ENCODE measurements around the gene TMIGD3.

The TMIGD3 gene

DNA sequence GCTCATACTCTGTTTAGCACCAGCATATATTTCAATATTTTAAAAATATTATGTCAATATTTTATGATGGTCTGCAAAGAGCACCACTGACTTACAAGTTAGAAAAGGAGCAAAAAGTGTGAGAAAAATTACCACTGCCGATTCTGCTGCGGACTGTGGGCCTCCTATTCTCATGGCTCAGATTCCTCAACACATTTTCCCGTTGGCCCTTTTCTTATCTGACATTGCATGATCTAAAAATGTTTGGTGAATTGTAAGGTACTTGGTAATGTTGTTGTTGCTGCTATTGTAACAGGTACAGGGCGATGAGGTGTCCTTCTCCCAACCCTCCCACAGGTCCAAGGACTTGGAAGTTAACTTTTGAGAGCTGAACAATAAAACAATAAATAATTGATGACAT lies 28.9 kb downstream of the TMIGD3 start:
- Histone ChIP-seq H3K9me3 (ENCODE audit: control insufficient read depth, insufficient read depth, low read length) (no peaks in the 10 kb centered on the region), H3K4me1 (ENCODE audit: insufficient read depth, low read length) (no peaks in the 10 kb centered on the region), H3K9ac (ENCODE audit: low read depth, low read length) (no peak overlapping the region), H3K36me3 (ENCODE audit: insufficient read depth, low read length) (no peaks in the 10 kb centered on the region; the same call in 1 of the 2 replicates)

DNA sequence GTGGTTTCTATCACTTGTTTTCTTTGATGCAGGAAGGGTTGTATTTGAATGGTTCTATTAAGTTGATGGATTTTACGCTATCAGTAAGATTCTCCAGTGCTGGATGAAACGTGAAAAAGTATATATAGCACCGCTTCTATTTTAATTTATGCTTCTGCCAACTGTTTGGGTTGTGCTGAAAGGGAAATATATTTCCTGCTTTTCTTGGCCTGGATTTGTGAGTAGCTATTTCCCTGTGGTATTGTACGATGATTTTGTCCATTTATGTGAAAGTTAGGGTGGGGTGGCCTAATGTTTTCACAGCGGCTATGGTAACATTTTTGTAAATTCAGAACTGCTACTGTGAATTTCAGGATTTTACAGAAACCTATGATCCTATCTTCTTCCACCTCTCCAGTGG lies 29.3 kb downstream of the TMIGD3 start:
- no peaks in the 10 kb centered on the region; the same call in 1 of the 2 replicates for H3K36me3 ChIP-seq (ENCODE audit: insufficient read depth, low read length)
- H3K9me3 ChIP-seq (ENCODE audit: control insufficient read depth, insufficient read depth, low read length): no peaks in the 10 kb centered on the region
- H3K9ac ChIP-seq (ENCODE audit: low read depth, low read length): no peak overlapping the region
- H3K4me1 ChIP-seq (ENCODE audit: insufficient read depth, low read length): no peaks in the 10 kb centered on the region

DNA sequence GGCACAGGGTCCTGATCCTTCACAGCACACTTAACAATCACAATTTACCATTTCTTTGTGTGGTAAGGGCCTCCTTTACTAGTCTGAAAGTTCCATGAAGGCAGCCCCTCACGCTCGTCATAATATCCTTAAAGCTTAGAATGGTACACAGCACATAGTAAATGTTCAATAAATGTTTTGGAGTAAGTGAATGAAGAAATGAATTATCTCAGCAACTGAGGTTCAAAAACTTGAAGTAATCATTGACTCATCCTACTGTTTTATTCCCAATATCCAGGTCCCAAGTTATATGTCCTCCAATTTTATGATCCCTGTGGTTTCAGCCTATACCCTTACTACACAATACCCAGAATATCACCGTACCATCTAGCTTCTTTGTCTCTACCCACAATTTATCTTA lies 31.9 kb downstream of the TMIGD3 start:
- H3K9ac ChIP-seq (ENCODE audit: low read depth, low read length): no peak overlapping the region

DNA sequence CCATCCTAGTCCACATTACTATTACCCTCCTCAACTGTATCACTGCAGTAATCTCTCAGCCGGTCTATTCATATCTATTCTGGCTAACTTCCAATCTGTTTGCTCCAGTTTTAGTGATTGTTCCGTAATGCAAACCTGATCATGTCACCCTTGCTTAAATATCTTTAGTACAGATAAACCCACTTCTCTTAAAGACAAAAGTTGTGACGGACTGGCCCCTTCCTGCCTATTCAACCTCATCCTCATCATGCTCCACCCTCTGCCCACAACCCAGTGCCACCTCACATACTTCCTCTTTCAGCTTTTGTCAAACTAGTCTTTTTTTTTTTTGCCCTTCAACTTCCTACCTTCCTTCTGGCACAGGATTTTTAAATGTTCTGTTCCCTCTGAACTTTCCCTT lies 32.4 kb downstream of the TMIGD3 start:
- H3K4me1 ChIP-seq (ENCODE audit: insufficient read depth, low read length): no peaks in the 10 kb centered on the region
- H3K9ac ChIP-seq (ENCODE audit: low read depth, low read length): no peak overlapping the region
- no peaks in the 10 kb centered on the region; the same call in 1 of the 2 replicates for H3K36me3 ChIP-seq (ENCODE audit: insufficient read depth, low read length)
- H3K9me3 ChIP-seq (ENCODE audit: control insufficient read depth, insufficient read depth, low read length): no peaks in the 10 kb centered on the region

More for the DNA sequence above, 31.9 kb downstream of the TMIGD3 start:
- no peaks in the 10 kb centered on the region for H3K9me3 ChIP-seq (ENCODE audit: control insufficient read depth, insufficient read depth, low read length)
- no peaks in the 10 kb centered on the region; the same call in 1 of the 2 replicates for H3K36me3 ChIP-seq (ENCODE audit: insufficient read depth, low read length)
- no peaks in the 10 kb centered on the region for H3K4me1 ChIP-seq (ENCODE audit: insufficient read depth, low read length)

DNA sequence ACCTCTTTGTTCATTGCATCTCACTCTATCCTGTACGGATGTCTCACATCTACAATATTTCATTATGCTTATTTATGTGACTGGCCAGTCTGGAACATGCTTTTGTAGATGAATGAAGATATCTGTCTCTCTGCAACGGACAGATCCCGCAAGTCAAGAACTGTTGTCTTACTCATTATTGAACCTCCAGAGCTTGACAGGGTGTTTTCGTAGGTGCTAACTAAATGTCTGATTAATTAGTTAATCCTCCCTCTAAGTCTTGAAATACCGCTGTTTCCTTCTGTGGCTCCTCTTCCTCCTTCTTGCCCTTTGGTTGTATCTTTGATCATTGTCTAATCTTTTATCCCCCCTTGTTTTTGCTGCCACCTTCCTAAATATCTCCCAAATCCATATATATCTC lies 32.8 kb downstream of the TMIGD3 start:
- Histone ChIP-seq H3K9ac (ENCODE audit: low read depth, low read length) (no peak overlapping the region), H3K36me3 (ENCODE audit: insufficient read depth, low read length) (no peaks in the 10 kb centered on the region; the same call in 1 of the 2 replicates), H3K4me1 (ENCODE audit: insufficient read depth, low read length) (no peaks in the 10 kb centered on the region), H3K9me3 (ENCODE audit: control insufficient read depth, insufficient read depth, low read length) (no peaks in the 10 kb centered on the region; the same call in 1 of the 2 replicates)

DNA sequence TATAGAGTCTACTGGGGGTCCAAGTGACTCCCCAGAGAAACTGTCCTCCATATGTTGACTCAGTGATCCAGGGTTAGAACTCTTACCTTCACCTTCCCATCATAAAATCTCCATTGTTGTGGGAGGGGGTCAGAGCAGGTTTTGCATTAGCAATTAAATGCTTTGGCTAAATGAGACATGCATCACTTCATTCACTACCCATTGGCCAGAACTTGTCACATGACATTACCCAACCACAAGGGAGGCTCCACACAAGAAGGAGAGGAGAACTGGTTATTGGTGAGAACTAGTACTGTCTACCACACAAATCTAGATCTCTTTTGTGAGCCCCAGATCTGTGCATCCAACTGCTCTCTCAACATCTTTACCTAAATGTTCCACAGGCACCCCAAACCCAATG lies 33.9 kb downstream of the TMIGD3 start:
- Histone ChIP-seq H3K4me1 (ENCODE audit: insufficient read depth, low read length) (no peaks in the 10 kb centered on the region), H3K9me3 (ENCODE audit: control insufficient read depth, insufficient read depth, low read length) (no peaks in the 10 kb centered on the region; the same call in 1 of the 2 replicates), H3K9ac (ENCODE audit: low read depth, low read length) (no peak overlapping the region), H3K36me3 (ENCODE audit: insufficient read depth, low read length) (no peaks in the 10 kb centered on the region; the same call in none of the 2 replicates)

DNA sequence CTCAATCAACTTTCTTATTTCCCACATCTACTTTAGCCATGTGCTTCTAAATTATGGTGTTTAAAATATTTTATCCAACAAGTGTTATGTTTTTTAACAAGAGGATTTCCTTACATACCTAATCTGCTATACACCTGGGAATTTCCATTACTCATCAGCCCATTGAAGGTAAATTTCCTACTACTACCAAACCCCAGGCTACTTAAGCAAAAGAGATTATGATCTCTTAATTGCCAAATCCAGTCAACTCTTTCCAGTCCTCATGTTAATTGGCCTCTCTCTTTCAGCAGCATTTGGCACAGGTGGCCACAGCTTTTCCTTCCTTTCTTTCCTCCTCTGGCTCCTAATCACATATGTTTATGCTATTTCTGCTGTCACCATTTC lies 34.7 kb downstream of the TMIGD3 start:
- Histone ChIP-seq H3K9me3 (ENCODE audit: control insufficient read depth, insufficient read depth, low read length) (no peaks in the 10 kb centered on the region; the same call in 1 of the 2 replicates), H3K9ac (ENCODE audit: low read depth, low read length) (no peak overlapping the region), H3K4me1 (ENCODE audit: insufficient read depth, low read length) (no peaks in the 10 kb centered on the region), H3K36me3 (ENCODE audit: insufficient read depth, low read length) (no peaks in the 10 kb centered on the region; the same call in none of the 2 replicates)

DNA sequence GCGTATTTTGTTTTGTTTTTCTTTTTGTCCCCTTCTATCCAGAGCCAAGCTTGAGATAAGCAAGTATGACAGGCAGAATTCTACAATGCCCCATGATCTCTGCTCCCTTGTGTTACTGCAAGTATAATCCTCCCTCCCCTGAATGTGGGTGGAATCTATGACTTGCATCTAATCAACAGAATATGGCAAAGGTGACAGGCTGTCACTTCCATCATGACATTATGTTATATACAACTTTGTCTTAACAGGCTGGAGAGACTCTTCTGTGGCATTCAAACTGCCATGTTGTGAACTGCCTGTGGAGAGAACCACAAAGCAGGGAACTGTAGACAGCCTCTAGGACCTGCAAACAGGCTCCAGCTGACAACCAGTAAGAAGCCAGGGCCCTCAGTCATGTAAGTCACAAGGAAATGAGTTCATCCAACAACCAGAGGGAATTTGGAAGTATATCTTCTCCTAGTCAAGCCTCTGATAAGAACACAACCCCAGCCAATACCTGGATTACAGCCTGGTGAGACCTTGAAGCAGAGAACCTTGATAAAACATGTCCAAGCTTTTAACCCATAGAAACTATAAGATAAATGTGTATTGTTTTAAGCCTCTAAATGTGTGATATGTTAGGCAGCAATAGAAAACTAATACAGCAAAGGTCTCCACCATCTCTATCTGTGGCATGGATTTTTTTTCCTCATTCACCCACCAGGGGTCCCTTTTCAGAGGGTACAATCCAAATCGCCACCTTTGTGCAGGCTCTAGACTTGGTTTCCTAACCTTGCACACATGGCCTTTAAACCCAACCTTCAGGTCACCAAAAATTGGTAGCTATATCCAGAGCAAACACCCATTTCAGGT lies 35.3 kb downstream of the TMIGD3 start:
- H3K4me1 ChIP-seq (ENCODE audit: insufficient read depth, low read length): no peaks in the 10 kb centered on the region
- H3K36me3 ChIP-seq (ENCODE audit: insufficient read depth, low read length): no peaks in the 10 kb centered on the region; the same call in none of the 2 replicates
- H3K9me3 ChIP-seq (ENCODE audit: control insufficient read depth, insufficient read depth, low read length): no peaks in the 10 kb centered on the region; the same call in 1 of the 2 replicates
- no peak overlapping the region for H3K9ac ChIP-seq (ENCODE audit: low read depth, low read length)

DNA sequence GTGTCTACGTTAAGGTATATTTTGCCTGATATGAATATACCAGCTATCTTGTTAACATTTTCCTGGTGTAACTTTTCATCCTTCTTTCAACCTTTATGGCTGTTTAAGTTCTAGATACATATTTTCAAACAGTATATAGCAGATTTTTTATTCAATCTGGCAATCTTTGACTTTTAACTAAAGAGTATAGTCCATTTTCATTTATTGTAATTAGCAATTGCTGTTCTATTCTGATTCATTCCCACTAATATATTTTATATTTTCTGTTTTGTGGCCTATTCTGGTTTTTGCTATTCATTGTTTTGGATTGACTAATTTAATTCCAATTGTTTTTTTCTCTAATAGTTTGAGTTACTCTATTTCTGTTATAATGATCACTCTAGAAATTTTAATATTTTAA lies 37.0 kb downstream of the TMIGD3 start:
- H3K36me3 ChIP-seq (ENCODE audit: insufficient read depth, low read length): no peaks in the 10 kb centered on the region; the same call in none of the 2 replicates
- H3K9ac ChIP-seq (ENCODE audit: low read depth, low read length): no peak overlapping the region
- H3K4me1 ChIP-seq (ENCODE audit: insufficient read depth, low read length): no peaks in the 10 kb centered on the region

DNA sequence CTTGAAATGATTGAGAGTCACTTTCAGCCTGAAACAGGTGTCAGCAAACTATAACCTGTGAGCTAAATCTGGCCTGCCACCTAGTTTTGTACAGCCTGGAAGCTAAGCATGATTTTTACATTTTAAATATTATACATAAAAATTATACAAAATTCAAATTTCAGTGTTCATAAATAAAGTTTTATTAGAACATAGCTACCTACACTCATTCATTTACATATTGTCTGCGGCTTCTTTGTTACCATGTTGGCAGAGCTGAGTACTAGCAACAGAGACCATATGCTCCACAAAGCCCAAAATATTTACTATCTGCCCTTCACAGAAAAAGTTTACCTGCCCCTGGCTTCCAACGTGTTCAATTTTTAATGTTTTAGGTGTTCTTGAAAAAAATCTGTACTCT lies 37.7 kb downstream of the TMIGD3 start:
- no peaks in the 10 kb centered on the region for H3K4me1 ChIP-seq (ENCODE audit: insufficient read depth, low read length)
- H3K9me3 ChIP-seq (ENCODE audit: control insufficient read depth, insufficient read depth, low read length): no peaks in the 10 kb centered on the region; the same call in 1 of the 2 replicates
- H3K36me3 ChIP-seq (ENCODE audit: insufficient read depth, low read length): no peaks in the 10 kb centered on the region; the same call in none of the 2 replicates
- no peak overlapping the region for H3K9ac ChIP-seq (ENCODE audit: low read depth, low read length)

More for the DNA sequence above, 37.0 kb downstream of the TMIGD3 start:
- no peaks in the 10 kb centered on the region; the same call in 1 of the 2 replicates for H3K9me3 ChIP-seq (ENCODE audit: control insufficient read depth, insufficient read depth, low read length)

DNA sequence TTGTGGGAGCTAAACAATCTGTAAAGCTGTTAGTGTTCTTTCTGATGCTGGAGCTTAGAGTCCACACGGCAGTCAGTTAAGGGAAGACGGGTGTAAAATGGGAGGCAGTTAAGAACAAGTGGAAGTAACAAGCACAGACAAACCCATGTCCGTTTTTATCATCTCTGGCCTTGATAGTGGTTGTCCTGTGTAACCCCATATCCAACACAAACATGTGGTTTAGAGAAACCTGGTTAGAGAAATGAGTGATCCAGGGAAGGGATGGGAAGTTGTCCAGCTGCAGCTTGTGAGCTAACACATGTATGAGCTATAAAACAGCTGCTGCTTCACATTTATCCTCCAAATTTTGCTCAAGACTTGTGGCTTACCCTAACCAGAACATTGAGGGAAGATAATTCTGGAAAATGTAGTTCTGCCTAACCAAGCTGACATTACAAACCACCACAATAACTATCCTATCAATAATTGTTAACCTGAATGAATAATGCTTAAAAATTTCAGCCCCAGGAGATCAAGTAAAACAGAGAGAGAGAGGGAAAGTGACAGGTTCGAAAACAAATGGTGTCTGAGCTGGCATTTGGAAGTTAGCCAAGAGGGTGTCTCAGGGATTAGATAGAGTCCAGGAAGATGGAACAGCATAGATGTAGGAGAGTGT lies 40.3 kb downstream of the TMIGD3 start:
- H3K9me3 ChIP-seq (ENCODE audit: control insufficient read depth, insufficient read depth, low read length): no peaks in the 10 kb centered on the region; the same call in 1 of the 2 replicates
- no peak overlapping the region for H3K9ac ChIP-seq (ENCODE audit: low read depth, low read length)
- peaks cover 8% of the 10 kb centered on the region; the same call in 1 of the 2 replicates for H3K36me3 ChIP-seq (ENCODE audit: insufficient read depth, low read length)
- H3K4me1 ChIP-seq (ENCODE audit: insufficient read depth, low read length): no peaks in the 10 kb centered on the region

DNA sequence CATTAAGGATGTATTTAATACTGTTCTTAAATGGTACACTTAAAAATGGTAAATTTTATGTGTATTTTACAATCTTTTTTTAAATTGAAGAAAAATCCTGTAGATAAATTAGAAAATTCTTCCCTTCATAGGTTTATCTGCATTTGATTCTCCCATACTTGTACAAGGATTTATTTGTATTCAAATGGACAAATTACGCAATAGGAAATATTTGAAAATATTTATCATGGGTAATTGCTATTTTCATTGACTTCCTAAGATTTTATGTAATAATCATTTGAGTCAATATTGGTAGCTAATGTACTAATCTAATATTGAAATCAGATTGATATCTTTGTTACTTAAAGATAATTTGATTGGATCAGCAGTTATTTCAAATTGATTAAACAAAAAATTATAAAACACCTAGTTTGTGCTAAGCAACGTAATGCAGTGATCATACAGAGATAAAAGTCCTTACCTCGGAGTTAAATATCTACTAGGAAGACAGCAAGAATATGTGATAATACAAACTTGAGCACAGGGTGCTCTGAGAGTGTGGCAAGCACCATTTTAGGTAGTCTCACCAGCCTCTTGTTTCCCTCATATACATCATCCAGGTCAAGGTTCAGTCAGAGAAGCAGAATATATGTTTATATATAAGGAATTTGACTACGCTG lies 40.9 kb downstream of the TMIGD3 start:
- H3K4me1 ChIP-seq (ENCODE audit: insufficient read depth, low read length): no peaks in the 10 kb centered on the region
- H3K9me3 ChIP-seq (ENCODE audit: control insufficient read depth, insufficient read depth, low read length): no peaks in the 10 kb centered on the region; the same call in 1 of the 2 replicates
- peaks cover 8% of the 10 kb centered on the region; the same call in 1 of the 2 replicates for H3K36me3 ChIP-seq (ENCODE audit: insufficient read depth, low read length)
- no peak overlapping the region for H3K9ac ChIP-seq (ENCODE audit: low read depth, low read length)

DNA sequence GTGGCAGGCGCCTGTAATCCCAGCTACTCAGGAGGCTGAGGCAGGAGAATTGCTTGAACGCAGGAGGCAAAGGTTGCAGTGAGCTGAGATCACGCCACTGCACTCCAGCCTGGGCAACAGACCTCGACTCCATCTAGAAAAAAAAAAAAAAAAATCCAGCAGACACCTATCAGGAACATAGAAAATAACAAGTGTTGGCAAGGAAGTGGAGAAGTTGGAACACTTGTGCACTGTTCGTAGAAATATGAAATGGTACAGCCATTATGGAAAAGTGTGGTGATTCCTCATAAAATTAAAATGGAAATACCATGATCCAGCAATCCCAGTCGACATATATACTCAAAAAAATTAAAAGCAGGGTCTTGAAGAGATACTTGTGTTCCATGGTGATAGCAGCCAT lies 41.7 kb downstream of the TMIGD3 start:
- Histone ChIP-seq H3K36me3 (ENCODE audit: insufficient read depth, low read length) (peaks cover 8% of the 10 kb centered on the region; the same call in 1 of the 2 replicates), H3K9ac (ENCODE audit: low read depth, low read length) (no peak overlapping the region), H3K9me3 (ENCODE audit: control insufficient read depth, insufficient read depth, low read length) (no peaks in the 10 kb centered on the region; the same call in 1 of the 2 replicates), H3K4me1 (ENCODE audit: insufficient read depth, low read length) (no peaks in the 10 kb centered on the region)

DNA sequence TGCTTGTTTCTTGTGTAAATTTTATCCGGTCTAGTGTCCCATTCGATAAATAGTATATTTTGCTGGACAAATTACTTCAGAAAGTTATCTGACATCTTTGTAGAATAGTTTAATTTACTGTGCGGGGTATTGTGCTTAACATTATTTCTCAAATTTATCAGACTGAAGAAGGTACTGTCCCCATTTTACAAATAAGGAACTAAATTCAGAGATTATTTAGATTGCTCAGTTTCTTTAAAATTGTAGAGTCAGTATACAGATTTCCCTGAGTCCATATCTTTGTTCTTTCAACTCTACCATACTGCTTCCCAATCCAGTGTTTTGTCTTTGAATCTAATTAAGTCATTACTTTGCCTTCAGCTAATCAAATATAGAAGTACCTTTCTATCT lies 47.8 kb downstream of the TMIGD3 start:
- Histone ChIP-seq H3K9ac (ENCODE audit: low read depth, low read length) (no peak overlapping the region), H3K4me1 (ENCODE audit: insufficient read depth, low read length) (no peaks in the 10 kb centered on the region), H3K36me3 (ENCODE audit: insufficient read depth, low read length) (peaks cover 14% of the 10 kb centered on the region), H3K9me3 (ENCODE audit: control insufficient read depth, insufficient read depth, low read length) (no peaks in the 10 kb centered on the region)

All from ES-I3 (cell line).